HG02763 (cell line): ENCODE results near the gene SLC5A6.
"Not testable (repeated sequence)": the region's sequence is repeated elsewhere in the genome, so short reads cannot be mapped to it uniquely, and the experiment has no call there.

Source experiments
- ATAC-seq: cut with Tn5 transposase; IDR thresholded peaks from one replicate; pipeline ENCODE4 v1.9.1; 2021; ENCODE audit warnings: mild to moderate bottlenecking, moderate library complexity; ENCODE audit not compliant: unreplicated experiment

SLC5A6 gene

DNA sequence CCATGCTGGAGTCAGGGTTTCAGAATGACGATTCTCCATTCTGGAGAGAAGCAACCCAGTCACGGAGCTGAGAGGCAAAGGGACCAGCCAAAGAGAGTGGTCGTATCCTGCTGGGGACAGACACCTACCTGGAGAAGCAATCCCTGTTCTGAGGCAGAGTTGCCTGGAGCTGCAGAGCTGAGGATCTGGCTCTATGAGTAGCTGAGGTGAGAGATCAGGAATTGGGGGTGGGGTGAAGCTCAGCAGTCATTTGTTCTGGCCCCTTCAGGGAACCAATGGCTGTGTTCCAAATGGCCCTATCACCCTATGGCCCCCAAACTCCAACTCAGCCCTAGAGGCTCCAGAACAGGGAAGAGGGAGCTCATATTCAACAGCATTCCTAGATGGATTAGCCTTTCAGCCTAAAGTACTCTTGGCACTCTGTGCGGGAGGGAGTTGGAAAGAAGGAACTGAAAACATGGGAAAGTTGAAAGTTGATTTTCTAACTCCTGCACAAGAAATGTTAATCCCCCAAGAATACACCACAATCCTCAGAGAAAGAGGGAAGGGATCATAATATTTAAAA lies 3.5 kb downstream of the SLC5A6 start:
- no peak for ATAC-seq

DNA sequence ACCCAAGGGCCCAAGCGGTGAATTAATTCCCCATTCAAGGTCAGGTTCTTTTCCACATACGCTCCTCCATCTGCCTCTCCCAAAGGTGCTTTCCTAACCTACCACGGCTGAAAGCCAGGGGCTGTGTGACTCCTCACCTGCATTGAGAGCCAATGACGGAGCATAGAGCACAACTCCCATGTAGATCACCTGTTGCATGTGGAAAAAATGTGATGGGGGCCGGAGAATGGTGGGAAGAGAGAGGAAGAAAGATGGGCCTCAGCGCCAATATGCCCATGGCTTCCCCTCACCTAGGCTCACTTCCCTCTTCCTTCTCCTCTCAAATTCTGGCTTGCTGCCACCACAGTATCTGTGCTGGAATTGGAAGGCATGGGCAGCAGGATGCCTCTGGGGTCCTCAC lies 5.7 kb downstream of the SLC5A6 start:
- no peak for ATAC-seq

DNA sequence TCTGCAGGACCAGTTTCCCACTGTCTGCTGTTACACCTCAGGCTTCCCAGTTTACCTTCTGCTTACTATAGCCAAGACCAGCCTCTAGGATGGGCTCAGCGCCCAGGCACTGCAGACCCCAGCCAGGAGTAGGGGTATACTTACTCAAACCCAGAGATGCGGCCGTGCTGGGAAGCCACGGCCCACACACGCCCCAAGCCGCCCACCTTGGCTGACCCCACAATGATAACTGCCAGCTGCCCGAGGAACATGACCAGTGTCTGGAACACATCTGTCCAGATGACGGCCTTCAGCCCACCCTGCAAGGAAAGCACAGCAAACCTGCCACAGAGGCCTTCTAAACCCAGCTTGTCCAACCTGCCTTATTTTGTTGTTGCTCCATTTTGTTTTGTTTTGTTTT lies 6.9 kb downstream of the SLC5A6 start:
- no peak for ATAC-seq

DNA sequence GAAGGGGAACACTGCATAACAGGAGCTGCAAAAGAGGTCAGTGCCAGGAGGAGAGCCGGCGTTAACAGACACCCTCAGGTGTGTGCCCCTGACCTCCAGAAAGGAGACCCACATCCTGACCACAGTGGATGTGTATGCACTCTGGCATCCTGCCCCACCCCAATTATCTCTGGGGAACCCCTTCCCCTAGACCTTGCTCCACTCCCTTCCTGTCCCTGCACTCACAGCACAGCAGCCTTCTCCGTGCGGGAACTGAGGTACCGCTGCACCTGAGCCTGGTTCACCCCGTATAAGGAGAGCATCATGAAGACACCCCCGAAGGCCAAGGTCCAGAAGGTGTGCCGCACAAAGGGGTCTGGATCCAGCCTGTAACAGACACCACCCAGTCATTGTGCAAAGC lies 7.5 kb downstream of the SLC5A6 start:
- no peak for ATAC-seq

DNA sequence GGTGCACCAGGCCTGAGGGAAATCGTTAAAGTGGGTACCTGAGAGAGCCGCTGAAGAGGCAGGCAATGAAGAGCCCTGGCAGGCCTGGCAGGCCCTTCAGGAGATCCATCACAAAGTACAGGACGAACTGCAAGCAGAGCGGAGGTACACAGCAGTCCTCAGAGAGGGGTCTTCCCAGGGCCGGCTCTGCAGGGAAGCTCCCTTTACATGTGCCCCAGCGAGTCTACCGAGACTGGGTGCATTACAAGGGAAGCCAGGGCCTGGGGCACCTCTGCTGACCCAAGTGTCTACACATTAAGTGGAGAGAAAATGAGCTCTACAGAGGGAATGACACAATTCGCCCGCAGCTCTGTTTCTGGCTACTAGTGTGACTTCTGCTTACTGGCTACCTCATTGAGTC lies 8.3 kb downstream of the SLC5A6 start:
- ATAC-seq = no peak

DNA sequence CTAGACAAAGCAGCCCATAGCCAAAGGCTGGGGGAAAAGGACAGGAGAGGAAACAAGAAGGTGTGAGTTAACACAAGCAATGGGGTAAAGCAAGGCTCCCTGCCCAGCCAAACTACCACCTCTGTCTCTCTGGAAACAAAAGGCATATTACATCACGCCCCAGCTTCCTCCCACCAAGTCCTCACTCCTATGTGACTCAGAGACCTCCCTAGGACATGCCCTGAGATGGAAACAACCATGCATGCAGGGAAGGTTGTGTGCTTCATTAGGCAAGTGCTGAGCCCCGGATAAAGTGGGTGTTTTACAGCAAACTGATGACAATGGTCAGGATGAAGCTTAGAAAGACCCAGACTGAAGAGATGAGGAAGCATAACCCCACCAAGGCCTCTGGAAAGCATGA lies 9.2 kb downstream of the SLC5A6 start:
- ATAC-seq = no peak

DNA sequence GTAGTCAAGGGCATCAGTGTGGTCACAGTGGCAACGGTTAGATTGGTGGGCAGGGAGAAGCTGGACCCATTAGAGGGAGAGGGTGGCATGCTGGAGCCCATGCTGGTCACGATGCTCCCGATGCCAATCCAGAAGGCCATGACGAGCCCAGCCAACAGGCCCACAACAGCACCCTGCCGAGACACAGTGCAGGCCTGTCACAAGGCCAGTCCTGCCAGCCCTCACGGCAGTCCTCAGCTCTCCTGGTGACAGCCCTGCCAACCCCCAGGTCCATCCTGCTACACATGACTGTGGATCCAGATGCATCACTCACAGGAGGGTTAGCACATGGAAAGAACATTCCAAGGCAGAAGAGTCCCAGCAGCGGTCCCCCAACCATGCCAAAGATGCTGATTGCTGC lies 10.4 kb downstream of the SLC5A6 start:
- ATAC-seq = no peak

DNA sequence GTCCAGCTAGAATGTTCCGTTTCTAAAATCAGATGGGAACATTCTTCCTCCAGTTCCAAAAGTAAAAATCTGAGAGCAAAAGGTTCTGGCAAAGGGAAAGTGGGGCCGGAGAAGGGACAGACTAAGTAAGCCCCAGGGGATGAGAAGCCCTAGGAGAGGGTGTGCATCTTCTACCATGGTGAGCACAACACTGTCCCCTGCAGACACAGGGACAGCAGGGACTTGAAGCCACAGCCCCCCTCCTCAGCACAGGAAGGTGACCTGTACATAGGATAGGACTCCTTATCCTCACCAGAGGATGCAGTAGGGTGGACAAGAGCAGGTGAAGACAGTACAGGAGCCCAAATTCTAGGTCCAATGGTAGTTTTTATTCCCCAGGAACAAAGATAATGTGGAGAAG lies 12.8 kb downstream of the SLC5A6 start:
- no peak for ATAC-seq

DNA sequence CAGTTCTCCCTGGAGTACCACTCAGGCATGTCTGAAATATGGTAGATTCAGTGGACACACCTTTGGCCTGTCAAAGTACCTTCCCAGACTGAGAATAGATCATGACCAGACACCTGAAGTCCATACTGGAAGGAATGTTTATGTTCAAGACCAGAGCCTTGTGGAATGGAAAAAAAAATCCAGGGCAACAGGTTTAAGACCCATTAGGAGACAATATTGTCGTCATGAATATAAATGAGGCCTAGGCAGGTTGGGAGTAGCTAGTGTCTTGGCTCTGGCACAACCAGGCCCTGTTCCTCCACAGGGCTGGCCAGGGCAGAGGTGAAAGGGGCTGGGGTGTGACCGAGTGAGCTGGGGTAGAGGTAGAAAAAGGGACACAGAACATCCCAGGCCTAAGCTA lies 13.4 kb downstream of the SLC5A6 start:
- no peak for ATAC-seq

DNA sequence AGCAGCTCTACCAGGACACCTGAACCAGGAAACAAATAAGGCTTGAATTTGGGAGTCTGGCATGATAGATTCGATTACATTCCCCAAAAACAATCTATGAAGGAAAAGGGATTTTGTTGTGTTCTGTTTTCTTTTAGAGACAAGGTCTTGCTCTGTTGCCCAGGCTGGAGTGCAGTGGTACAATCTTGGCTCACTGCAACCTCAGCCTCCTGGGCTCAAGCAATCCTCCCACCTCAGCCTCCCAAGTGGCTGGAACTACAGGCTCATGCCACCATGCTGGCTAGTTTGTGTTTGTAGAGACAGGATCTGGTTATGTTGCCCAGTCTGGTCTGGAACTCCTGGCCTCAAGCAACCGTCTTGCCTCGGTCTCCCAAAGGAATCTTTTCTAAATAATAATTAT lies 14.0 kb downstream of the SLC5A6 start:
- ATAC-seq = not testable (repeated sequence)

DNA sequence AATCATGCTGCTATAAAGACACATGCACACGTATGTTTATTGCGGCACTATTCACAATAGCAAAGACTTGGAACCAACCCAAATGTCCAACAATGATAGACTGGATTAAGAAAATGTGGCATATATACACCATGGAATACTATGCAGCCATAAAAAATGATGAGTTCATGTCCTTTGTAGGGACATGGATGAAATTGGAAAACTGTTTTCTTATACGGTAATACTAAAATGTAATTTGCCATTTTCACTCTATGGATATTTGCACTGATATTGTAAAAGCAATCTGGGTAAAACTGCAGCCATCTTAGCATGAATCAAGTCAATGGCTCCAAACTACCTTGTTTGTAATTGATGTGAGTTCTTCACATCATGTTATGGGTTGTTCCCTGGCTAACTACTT lies 16.3 kb downstream of the SLC5A6 start:
- not testable (repeated sequence) for ATAC-seq

DNA sequence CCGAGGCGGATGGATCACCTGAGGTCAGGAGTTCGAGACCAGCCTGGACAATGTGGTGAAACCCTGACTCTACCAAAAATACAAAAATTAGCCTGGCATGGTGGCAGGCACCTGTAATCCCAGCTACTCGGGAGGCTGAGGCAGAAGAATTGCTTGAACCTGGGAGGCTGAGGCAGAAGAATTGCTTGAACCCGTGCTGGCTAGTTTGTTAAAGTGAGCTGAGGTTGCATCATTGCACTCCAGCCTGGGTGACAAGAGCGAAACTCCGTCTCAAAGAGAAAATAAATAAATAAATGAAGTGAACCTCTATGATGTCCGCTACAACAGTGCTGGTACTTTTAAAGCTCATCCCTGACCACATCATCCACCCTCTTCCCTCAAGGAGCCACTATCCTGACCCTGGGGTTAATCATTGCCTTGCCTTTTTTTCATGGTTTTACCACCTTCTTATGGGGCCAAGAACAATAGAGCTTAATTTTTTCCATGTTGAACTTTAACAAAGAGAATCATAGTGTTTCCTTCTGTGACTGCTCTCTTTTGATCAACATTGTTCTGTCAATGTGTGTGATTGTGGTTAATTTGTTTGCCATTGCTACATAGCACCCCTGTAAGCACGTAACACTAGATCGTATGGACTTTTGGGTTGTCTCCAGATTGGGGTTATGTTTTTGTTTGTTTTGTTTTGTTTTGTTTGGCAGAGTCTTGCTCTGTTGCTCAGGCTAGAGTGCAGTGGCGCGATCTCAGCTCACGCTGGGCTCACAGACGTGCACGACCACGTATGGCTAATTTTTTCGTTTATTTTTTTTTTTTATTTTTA lies 17.3 kb downstream of the SLC5A6 start:
- ATAC-seq = no peak

DNA sequence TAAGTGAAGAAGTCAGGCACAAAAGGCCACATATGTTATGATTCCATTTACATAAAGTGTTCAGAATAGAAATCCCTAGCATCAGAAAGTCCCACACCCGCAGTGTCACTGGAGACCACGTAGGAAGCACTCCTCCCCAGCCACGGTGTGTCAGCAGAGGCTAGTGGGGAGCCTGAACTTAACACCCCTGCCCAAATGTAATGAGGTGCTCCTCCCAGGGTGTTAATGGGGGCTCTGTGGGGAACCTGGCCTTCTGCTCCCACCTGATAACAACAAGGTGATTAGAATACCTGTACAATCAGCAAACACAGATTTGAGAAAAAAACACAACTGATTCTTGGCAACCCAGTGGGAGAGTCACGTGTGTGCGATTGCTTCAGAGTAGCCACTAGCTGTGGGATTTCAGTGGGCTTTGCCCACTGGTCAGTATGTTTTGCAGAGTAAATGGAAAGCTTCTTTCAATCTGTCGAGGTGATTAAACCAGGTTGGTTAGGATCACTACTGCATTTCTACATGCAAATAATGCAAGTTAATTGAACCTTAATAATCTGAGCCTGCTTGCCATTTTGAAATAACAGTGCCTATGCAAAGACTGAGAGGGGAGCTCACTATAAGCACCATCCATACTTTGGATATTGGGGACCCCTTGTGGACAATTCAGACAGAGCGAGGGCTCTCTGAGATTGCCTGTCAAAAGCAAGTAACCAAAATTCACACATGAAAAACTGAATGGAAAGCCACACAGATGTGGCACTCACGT lies 20.8 kb downstream of the SLC5A6 start:
- ATAC-seq = no peak

DNA sequence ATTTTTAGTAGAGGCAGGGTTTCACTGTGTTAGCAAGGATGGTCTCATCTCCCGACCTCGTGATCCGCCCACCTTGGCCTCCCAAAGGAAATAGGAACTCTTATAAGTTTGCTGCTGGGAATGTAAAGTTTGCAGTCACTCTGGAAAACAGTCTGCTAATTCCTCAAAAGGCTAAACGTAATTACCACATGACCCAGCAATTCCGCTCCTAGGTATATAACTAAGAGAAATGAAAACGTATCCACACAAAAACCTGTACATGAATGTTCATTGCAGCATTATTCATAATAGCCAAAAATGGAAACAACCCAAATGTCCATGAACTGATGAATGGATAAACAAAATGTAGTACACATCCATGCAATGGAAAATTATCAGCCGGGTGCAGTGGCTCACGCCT lies 22.1 kb downstream of the SLC5A6 start:
- no peak for ATAC-seq

DNA sequence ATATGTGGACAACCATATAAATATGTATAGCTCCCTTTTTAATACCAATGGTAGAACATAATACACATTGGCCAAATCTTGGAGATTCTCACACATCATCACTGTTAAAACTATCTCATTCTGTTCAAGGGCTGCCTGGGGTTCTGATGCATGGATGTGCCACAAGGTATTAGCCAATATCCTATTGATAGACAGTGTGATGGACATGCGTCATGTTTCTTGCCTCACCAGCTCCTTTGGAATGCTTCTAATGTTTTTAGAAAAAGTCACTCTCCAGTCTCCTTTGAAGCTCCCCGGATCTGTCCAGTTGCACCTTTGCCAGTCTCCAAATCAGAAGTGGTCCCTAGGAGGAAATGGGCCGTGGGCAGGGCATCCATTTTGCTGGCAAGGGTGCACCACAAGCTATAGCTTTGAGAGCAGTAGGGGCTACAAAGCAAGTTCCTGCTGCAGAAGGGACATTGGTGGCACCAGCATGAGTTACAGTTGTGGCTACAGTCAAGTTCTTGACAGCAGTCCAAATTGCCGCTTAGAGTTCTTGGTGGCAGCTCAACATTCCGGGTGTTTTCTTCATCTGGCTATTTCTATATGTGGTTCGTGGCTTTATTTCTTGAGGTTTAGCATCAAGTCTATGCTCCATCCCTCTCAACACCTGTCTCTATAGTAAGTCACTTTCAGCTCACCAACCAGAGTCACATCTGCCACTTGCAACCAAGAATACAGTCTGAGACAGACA lies 25.3 kb downstream of the SLC5A6 start:
- ATAC-seq = no peak

DNA sequence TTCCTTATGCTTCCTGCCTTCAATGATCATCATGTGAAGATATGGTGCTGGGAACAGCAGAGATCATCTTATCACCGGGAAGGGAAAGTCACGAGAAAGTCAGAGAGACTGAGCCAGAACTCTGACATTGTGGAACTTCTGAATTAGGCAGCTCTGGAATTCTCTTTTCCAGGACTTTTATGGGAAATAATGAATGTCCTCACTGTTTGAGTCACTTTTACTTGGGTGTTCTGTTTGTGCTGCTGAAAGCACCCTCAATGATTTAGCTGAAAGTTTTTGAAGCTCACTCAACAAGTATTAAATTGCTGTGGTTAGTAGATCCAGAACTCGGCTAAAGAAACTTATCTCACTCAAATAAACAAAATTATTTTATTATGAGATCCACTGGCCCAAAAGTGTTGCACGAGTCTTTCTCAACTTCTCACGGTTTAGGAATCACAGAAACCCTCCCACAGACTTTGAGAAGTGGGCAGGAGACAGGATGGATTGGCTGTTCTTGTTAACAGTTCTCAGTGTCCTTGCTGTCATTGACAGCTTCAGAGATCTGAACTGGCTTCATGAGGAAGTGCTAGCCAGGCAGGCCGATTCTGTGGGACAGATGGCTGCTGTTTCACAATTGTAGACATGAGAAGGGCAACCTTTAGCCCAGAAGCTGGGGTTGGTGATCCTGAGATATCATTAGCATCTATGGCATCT lies 26.6 kb downstream of the SLC5A6 start:
- no peak for ATAC-seq

DNA sequence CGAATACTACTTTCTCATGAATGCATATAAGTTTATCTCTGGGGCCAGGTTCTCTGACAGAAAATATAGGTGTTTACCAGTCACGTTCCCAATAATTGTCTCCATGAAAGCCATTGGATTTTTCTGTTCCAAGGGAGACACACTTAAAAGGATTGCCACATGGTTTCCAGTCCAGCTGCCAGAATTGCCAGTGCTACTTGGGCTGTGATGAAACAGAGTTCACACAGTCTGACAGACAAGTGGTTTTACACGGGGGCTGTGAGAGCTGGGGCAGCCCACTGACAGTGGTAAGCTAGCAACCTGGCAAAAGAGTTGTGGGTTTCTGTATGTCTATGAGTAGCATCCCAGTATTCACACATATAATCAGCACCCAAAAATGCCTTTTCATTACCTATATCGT lies 28.0 kb downstream of the SLC5A6 start:
- ATAC-seq = no peak

DNA sequence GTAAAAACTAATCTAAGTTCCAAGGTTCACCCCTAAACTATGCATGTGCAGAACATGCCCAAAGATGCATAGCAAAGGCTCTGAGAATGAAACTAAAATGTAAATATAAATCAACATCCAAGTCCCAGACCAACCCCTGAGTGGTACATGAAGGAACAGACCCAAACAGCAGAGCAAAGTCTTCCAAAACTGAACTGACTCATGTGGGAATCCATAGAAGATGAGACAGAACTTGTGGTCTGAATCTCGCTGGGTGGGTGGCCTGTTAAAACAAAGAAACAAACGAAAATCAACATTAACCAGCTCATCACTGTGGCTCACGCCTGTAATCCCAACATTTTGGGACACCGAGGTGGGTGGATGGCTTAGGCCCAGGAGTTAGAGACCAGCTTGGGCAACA lies 29.7 kb downstream of the SLC5A6 start:
- no peak for ATAC-seq

DNA sequence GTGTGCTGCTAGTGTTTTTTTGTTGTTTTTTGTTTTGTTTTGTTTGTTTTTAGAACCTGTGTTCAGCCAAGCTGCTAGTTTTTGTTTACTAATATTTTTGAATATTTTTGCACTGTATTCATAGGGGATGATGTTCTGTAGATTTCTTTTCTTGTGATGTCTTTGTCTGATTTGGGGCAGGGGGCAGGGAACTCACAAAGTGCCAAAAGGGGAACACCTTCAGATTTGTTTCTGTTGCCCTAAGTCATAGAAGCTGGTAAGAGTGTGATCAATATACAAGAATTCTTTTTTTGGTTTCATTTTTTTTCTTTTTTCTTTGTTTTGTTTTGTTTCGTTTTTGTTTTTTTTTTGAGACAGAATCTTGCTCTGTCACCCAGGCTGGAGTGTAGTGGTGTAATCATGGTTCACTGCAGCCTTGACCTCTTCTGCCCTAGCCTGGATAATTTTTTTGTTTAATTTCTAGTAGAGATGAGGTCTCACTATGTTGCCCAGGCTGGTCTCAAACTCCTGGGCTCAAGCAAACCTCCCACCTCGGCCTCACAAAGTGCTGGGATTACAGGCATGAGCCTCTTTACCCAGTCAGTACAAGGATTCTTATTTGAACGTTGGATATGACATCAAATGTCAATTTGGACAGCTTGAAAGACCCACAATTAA lies 32.6 kb downstream of the SLC5A6 start:
- no peak for ATAC-seq

DNA sequence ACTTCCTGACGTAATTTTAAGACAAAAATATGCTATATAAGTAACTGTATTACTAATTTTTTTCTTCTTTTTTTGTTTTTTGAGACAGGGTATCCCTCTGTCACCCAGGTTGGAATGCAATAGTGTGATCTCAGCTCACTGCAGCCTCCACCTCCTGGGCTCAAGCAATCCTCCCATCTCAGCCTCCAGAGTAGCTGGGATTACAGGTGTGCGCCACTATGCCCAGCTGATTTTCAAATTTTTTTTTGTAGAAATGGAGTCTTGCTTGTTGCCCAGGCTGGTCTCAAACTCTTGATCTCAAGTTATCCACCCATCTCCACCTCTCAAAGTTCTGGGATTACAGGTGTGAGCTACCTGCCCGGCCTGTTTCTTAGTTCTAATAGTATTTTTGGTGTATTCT lies 33.6 kb downstream of the SLC5A6 start:
- no peak for ATAC-seq
